DOHH2 (cell line): Measurements from ENCODE around the gene TAF6L.

ENCODE experiments used
- EZH2phosphoT487 ChIP-seq: fragments of 200-600 bp; sonication (generic); IDR thresholded peaks from 2 replicates; pipeline ENCODE4 v1.6.1; 2017; ENCODE audit warnings: borderline replicate concordance, mild to moderate bottlenecking, antibody characterized with exemption, low read length, moderate library complexity, mixed read lengths
- TF ChIP-seq, protein P1 (sequence below): fragments of 200-600 bp; sonication (generic); IDR thresholded peaks from one replicate; pipeline ENCODE4 v1.5.1; 2014; ENCODE audit warnings: antibody characterized with exemption, mild to moderate bottlenecking, low read depth, low read length; ENCODE audit not compliant: poor library complexity, severe bottlenecking

DNA sequence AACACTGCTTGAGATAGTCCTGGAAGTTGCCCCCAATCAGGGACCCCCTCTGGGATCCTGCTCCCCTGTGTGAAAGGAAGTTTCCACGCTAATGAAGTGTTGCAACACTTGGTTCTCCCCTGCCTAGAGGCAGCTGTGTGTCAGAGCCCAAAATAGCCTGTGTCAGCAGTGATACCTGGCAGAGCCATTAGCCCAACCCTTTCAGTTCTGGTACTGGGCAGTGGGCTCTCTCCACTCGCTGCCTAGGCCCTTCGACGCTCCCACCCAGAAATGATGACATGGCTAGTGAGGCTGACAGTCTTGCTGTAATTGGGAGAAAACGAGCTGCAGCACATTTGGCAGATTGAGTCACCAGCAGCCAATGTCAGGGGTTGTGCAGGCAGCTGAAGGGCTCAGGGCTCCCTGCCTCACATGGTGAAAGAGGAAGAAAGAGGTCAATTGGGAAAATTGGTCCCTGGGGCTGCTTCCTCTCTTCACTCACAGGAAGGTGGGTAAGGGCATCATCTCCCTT is 35.5 kb downstream of the TAF6L start:
- TF ChIP-seq, protein P1, sequence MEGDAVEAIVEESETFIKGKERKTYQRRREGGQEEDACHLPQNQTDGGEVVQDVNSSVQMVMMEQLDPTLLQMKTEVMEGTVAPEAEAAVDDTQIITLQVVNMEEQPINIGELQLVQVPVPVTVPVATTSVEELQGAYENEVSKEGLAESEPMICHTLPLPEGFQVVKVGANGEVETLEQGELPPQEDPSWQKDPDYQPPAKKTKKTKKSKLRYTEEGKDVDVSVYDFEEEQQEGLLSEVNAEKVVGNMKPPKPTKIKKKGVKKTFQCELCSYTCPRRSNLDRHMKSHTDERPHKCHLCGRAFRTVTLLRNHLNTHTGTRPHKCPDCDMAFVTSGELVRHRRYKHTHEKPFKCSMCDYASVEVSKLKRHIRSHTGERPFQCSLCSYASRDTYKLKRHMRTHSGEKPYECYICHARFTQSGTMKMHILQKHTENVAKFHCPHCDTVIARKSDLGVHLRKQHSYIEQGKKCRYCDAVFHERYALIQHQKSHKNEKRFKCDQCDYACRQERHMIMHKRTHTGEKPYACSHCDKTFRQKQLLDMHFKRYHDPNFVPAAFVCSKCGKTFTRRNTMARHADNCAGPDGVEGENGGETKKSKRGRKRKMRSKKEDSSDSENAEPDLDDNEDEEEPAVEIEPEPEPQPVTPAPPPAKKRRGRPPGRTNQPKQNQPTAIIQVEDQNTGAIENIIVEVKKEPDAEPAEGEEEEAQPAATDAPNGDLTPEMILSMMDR: no peak
- no peak for TF ChIP-seq EZH2phosphoT487
